A673 (cell line): ENCODE measurements around the gene SCNN1A. TPM values are rescaled to one million over a fixed set of nuclear protein-coding genes. Genes with fewer than 3 reads are reported as not detected.
"Not testable (repeated sequence)": the region's sequence is repeated elsewhere in the genome, so short reads cannot be mapped to it uniquely, and the experiment has no call there.

Experiments used
- BruUV-seq: library from RNA; stranded (reverse); fragments of 400-500 nt; replicated peaks from 2 replicates; lab custom pipeline; 2021; lab: Mats Ljungman, UMichigan
- CTCF ChIA-PET: fragments of 300-600 bp; sonication (Branson Sonifier 250); formaldehyde crosslinking; loops from one replicate; lab custom pipeline; 2022; ENCODE audit warnings: antibody characterized with exemption; lab: Charles Lee
- POLR2A ChIA-PET: fragments of 300-600 bp; sonication (Branson Sonifier 250); formaldehyde crosslinking; loops from one replicate; lab custom pipeline; 2022; ENCODE audit warnings: antibody characterized with exemption; ENCODE audit not compliant: low non-redundant PET; lab: Charles Lee
- DNase-seq: peaks from one replicate; pipeline ENCODE4 v3.0.0-alpha.2; 2015; ENCODE audit warnings: low spot score
- H3K27ac ChIP-seq: fragments of 200-600 bp; sonication (generic); 2 replicates; pipeline ENCODE4 v1.5.1; 2016; ENCODE audit warnings: mixed run types, low read depth, mild to moderate bottlenecking, mixed read lengths, antibody characterized with exemption, low read length; ENCODE audit not compliant: poor library complexity, severe bottlenecking
- H3K27me3 ChIP-seq: fragments of 200-600 bp; sonication (generic); replicated peaks from 2 replicates; pipeline ENCODE4 v1.6.1; 2017; ENCODE audit warnings: mixed run types, low read depth, mild to moderate bottlenecking, mixed read lengths, antibody characterized with exemption, low read length; ENCODE audit not compliant: insufficient read depth, poor library complexity
- H3K36me3 ChIP-seq: fragments of 200-600 bp; sonication (generic); 2 replicates; pipeline ENCODE4 v1.6.1; 2016; ENCODE audit warnings: mixed run types, mild to moderate bottlenecking, mixed read lengths, antibody characterized with exemption, low read length; ENCODE audit not compliant: insufficient read depth, poor library complexity, severe bottlenecking
- H3K4me1 ChIP-seq: fragments of 200-600 bp; sonication (generic); 2 replicates; pipeline ENCODE4 v1.6.1; 2017; ENCODE audit warnings: mixed run types, mild to moderate bottlenecking, mixed read lengths, antibody characterized with exemption, low read length; ENCODE audit not compliant: insufficient read depth, poor library complexity, severe bottlenecking
- H3K4me3 ChIP-seq: fragments of 200-600 bp; sonication (generic); 2 replicates; pipeline ENCODE4 v1.5.1; 2016; ENCODE audit warnings: low read depth, mixed run types, mild to moderate bottlenecking, mixed read lengths, low read length; ENCODE audit not compliant: poor library complexity, severe bottlenecking
- H3K9me3 ChIP-seq: fragments of 200-600 bp; sonication (generic); 2 replicates; pipeline ENCODE4 v1.6.1; 2016; ENCODE audit warnings: mixed run types, low read depth, mild to moderate bottlenecking, mixed read lengths, antibody characterized with exemption, low read length; ENCODE audit not compliant: poor library complexity, severe bottlenecking
- EZH2 ChIP-seq: fragments of 200-600 bp; sonication (generic); IDR thresholded peaks from 2 replicates; pipeline ENCODE4 v1.6.1; 2017; ENCODE audit warnings: borderline replicate concordance, low read depth, mild to moderate bottlenecking, mixed read lengths, antibody characterized with exemption, low read length; ENCODE audit not compliant: poor library complexity, severe bottlenecking
- intact Hi-C: fragments of 100-400 bp; cut with micrococcal nuclease; formaldehyde crosslinking; loops from one replicate; pipeline ENCODE4 v1.10.0; 2022; ENCODE audit not compliant: unreplicated experiment
- total RNA-seq: library from RNA; stranded (reverse); gene quantifications from 2 replicates; pipeline ENCODE4 v1.2.3, GENCODE V29; 2021
- TF ChIP-seq, protein P1 (sequence below): fragments of 300-800, 200-600 bp; sonication (generic); conservative IDR thresholded peaks from 2 replicates; pipeline ENCODE4 v1.5.1; 2017; ENCODE audit warnings: low read depth, mild to moderate bottlenecking, antibody characterized with exemption, low read length, moderate library complexity, mixed read lengths

Gene SCNN1A
- total RNA-seq, 1 experiment from 2014 or later, result not detected

DNA sequence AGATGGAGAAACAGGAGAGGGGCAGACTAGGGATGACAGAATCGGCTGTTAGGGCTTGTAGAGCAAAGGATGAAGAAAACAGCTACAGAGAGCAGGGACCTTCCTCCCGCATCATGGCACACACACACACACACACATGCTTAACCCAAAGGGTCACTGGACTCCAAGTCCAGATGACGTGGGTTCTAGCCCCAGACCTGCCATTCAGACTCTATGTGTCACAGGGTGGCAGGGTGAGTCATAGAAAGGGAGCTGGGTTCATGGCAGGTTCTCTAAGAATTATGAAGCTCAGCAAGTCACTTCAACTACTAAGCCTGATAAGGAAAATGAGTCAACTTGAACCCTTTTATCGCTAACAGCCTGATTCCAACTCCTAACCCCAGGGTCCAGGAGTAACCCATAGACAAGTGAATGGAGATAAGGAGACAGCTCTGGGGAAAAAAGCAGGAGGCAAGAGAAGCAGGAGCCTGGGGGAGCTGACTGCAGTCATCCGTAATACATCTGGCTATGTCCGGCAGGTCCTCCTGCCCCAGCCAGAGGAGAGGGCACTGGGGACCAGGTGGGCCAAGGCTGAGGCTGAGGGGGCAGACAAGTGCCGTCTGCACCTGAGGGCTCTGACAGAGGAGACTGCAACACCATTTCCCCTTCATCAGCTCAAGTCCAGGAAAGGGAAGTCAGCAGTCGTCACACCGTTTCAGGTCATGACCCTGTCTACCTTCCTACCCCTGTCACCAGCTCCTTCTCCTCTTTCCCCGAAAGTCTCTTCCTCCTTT, 29.9 kb downstream of the SCNN1A start:
- no TSS peak for BruUV-seq
- no peaks in the 10 kb centered on the region for H3K27me3 ChIP-seq
- no peaks in the 10 kb centered on the region for H3K36me3 ChIP-seq
- DNase-seq, result no peak
- H3K4me3 ChIP-seq, result no peak overlapping the region
- peaks cover 8% of the 10 kb centered on the region for H3K4me1 ChIP-seq
- POLR2A ChIA-PET, result interaction anchor here (0.6 to 0.7 kb wide), 3 partner anchors 9 to 189 kb away, joined by 3 to 5 read pairs (median 3); partner anchors contain the start of gene GAPDH
- no peaks in the 10 kb centered on the region for H3K9me3 ChIP-seq
- intact Hi-C loops, result no loop called here
- H3K27ac ChIP-seq, result no peak overlapping the region
- CTCF ChIA-PET, result interaction anchor here (0.6 kb wide), 1 partner anchor 17 kb away, joined by 4 read pairs; no protein-coding TSS in a partner anchor
- TF ChIP-seq EZH2, result no peak
- TF ChIP-seq, protein P1, sequence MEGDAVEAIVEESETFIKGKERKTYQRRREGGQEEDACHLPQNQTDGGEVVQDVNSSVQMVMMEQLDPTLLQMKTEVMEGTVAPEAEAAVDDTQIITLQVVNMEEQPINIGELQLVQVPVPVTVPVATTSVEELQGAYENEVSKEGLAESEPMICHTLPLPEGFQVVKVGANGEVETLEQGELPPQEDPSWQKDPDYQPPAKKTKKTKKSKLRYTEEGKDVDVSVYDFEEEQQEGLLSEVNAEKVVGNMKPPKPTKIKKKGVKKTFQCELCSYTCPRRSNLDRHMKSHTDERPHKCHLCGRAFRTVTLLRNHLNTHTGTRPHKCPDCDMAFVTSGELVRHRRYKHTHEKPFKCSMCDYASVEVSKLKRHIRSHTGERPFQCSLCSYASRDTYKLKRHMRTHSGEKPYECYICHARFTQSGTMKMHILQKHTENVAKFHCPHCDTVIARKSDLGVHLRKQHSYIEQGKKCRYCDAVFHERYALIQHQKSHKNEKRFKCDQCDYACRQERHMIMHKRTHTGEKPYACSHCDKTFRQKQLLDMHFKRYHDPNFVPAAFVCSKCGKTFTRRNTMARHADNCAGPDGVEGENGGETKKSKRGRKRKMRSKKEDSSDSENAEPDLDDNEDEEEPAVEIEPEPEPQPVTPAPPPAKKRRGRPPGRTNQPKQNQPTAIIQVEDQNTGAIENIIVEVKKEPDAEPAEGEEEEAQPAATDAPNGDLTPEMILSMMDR, result no peak

DNA sequence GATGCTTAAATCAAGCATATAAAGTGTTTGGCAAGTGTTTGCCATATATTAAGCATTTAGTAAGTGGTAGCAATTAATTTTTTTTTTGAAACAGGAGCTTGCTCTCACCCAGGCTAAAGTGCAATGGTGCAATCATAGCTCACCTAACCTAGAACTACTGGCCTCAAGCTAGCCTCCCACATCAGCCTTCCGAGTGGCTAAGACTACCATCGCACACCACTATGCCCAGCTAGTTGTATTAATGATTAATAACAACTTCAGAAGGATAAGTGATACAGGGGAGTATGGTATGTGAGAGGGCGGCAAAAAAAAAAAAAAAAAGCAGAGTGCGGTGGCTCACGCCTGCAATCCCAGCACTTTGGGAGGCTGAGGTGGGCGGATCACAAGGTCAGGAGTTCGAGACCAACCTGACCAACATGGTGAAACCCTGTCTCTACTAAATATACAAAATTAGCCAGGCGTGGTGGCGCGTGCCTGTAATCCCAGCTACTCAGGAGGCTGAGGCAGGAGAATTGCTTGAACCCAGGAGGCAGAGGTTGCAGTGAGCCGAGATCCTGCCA, 31.2 kb downstream of the SCNN1A start:
- H3K27me3 ChIP-seq, H3K9me3 ChIP-seq, H3K36me3 ChIP-seq, H3K27ac ChIP-seq, H3K4me3 ChIP-seq, intact Hi-C loops, DNase-seq, POLR2A ChIA-PET, CTCF ChIA-PET, BruUV-seq: not testable (repeated sequence)
- H3K4me1 ChIP-seq, result peaks cover 18% of the 10 kb centered on the region

DNA sequence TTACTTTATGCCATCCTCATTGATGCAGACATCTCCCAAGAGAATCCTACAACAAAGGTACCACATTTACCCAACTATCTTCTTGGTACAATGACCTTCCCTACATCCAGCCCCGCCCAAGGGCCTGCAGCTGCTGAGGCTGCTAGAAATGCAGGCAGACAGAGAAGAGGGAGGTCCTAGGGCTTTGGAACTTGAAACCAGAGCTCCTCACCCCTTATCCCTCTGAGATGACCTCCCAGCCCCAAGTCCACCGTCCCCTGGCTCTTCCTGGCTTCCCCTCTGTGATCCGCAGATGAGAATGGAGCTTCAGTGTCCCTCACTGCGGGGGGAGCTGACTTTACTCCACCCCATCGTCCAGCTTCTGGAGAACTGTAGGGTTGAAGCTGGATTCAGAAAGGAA, 31.8 kb downstream of the SCNN1A start:
- ChIA-PET CTCF (no interaction called here), POLR2A (no interaction called here)
- intact Hi-C loops, result no loop called here
- peaks cover 25% of the 10 kb centered on the region for H3K4me1 ChIP-seq
- no peak for DNase-seq
- no peaks in the 10 kb centered on the region for H3K36me3 ChIP-seq
- H3K4me3 ChIP-seq, result no peak overlapping the region
- TF ChIP-seq EZH2, result no peak
- TF ChIP-seq, protein P1, result no peak
- no TSS peak for BruUV-seq
- H3K9me3 ChIP-seq, result no peaks in the 10 kb centered on the region
- H3K27me3 ChIP-seq, result no peaks in the 10 kb centered on the region
- H3K27ac ChIP-seq, result no peak overlapping the region
